ENCODE results near the gene ARHGAP22. TPM values are rescaled to one million over a fixed set of nuclear protein-coding genes. Genes with fewer than 3 reads are reported as not detected.

The ARHGAP22 gene
- total RNA-seq, 1 donor from 2014 or later: 2.1 TPM

DNA sequence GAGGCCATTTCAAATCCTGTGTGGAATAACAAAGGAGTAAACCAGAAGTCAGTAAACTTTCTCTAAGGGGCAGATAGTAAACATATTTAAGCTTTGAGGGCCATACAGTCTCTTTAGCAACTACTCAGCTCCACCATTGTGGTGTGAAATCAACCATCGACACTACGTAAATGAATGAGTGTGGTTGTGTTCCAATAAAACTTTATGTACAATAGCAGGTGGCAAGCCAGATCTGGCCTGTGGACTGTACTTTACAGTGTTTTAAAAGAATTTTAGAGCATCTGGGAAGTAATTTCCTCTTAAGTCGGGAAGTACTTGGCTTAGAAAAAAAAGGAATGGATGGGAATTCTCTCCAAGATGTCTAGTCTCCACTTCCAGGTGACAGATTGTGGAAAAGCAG, 71.3 kb downstream of the ARHGAP22 start:
- DNase-seq: no peak

- DNase-seq: no peak
These were observed 73.4 kb downstream of the ARHGAP22 start for GRCh38 chr10:48531486-48531885.

- no peak for DNase-seq
These were observed 75.5 kb downstream of the ARHGAP22 start for GRCh38 chr10:48529331-48529730.

DNA sequence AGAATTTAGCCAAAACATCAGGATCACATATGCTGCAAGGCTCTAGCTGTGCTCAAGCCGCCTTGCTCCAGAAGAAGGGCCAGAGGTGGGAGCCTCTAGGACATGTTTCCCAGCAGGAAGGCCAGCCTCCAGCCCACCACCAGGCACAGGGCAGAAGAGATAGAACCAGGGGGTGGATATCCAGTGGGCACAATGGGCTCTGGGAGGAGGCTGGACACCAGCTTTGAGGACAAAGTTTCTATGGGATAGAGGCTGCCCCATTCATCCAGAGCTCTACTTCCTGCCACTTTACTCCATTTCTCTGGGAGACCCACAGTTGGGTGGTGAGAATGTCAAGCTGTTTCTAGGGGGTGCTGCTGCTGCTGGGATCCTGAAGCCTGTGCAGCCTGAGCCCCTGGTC, 77.1 kb downstream of the ARHGAP22 start:
- no peak for DNase-seq

- DNase-seq: no peak
These were observed 77.9 kb downstream of the ARHGAP22 start for GRCh38 chr10:48526846-48527505.

DNA sequence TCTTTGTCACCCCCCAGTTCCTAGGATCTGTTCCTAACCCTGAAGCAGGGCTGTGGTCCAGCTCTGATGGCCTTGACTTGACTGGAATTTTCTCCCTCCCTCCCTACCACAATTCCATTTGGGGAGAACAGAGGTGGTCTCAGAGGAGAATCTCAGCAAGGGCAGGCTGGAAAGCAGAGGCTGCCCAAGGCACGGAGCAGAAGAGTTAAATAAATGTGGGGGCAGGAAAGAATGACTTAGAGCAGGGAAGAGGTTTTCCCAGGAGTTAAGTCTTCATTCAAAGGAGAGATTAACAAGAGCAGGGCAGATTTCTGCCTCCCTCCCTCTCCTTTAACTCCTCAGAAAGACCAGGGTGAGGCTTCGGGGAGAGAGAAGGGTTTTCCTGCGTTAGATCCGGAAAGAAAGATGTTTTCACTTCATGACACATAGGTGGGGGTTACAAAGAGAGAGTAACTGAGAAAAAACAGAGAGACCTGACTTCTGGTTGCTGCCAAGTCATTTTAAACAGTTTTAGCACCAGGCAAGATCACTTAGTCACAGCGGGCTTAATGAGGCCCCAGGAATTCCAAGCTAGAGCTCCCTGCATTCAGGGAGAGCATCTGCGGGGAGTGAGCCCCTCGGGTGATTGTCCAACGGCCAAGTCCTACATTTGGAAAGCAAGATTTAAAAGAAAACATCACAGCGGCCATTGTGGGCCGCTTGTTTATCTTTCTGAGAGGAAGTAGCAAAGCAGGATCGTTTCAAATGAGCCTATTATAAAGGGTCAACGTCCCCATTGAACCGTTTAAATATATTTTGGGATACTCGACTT, 78.7 kb downstream of the ARHGAP22 start:
- peak; percentile 73 for DNase-seq

GRCh38 chr10:48525113-48525512, 79.8 kb downstream of the ARHGAP22 start:
- no peak for DNase-seq

DNA sequence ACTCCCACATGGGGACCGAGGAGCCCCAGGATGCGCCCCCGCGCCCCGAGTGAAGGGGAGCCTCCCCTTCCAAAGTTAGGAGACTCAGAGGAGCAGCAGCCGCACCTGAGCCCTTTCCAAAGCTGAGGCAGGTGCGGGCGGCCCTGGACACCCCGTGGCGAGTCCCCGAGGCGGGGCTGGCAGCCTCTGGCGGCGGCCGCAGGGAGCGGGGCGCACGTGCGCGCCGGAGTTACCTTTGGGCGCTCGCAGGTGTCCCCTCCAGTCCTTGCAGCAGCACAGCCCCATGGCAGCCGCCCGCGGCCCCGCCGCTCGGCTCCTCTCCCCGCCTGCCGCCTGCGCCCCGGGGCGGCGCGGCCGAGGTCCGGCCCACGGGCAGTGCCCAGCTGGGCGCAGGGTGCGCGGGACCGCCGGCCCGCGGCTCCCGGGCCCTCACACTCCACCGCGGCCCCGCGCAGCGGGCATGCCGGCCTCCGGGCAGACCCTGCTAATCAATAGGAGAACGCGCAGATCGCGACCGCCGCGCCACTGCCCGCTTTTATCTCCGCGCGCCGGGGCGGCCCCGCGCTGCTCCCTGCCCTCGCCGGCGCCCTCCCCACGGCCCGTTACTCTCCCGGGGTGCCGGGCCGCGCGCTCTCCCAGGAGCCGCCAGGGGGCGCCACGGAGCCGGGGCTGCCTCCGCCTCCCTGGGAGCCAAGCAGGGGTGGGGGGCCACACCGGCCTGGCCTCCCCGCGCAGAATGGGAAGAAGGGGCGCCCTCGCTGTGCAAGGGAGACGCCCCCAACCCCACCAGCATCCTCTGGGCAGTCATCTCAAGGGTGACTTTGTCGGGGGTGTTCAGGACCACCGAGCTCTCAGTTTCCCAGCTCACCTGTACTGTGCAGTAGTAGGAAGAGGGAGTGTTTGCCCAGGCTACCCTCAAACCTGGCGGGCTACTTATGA, 80.8 kb downstream of the ARHGAP22 start:
- peak; percentile 30 for DNase-seq

DNA sequence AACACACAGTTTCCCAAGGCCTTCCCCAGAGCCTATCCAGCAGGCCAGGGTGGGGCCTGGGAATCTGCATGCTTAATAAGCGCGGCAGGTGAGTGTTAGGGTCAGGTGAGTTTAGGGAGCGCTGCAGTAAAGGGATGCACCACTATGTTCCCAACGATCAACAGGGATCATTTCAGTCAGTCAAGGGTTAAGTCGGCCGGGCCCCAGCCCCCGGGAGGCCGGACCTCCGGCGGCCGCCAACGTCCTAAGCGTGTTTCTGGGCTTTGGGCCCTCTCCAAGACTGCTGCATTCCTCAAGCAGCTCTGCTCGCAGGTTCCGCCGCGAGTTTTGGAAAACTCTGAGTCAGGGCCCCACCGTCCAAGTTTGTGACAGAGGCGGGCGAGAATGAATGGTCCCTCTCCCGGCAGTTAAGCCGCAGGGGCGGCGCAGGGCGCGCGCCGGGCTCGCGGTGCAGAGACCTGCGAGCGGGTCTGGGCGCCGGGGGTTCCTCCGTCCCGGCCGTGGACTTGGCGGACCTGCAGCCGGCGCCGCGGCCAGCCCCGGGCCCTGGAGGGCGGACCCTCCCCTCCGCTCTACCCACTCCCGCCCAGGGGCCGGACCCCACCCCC, 81.6 kb downstream of the ARHGAP22 start:
- DNase-seq: peak; percentile 88

- no peak for DNase-seq
These were observed 82.7 kb downstream of the ARHGAP22 start for GRCh38 chr10:48522011-48522765.

DNA sequence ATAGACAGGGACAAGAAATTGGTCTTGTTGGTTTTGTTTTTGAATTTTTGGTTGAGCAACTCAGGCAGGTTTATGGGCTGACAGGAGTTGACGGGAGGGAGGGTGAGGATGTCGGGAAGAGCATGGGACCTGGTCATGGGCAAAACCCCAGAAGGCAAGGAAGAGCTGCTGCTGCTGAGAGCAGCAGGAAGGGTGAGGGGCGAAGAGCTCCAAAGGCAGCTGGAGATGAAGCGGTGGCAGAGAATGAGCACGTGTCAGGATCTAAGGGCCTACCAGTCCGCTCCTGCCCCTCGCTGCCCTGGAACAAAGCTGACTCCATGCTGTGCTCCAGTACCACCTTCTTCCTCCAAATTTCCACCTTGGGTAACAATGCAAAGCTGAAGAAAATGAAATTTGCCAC, 84.3 kb downstream of the ARHGAP22 start:
- DNase-seq: no peak

DNA sequence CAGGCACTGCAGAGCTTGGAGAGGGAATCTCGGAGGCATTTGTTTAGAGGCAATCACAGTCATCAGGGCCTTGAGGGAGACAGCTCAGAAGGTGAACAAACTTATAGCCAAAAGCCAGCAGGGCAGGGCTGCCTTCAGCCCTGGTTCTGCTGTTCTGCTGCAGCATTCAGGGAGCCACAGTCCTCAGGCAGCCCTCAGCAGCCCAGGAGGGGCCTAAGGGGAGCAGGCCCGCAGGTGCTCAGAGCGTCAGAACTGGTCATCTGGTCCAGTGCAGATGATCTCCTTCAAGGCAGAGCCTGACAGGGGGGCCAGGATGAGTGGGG, 84.7 kb downstream of the ARHGAP22 start:
- no peak for DNase-seq

- DNase-seq: no peak
These were observed 85.2 kb downstream of the ARHGAP22 start for GRCh38 chr10:48519481-48520183.

- no peak for DNase-seq
These were observed 85.9 kb downstream of the ARHGAP22 start for GRCh38 chr10:48518986-48519385.

DNA sequence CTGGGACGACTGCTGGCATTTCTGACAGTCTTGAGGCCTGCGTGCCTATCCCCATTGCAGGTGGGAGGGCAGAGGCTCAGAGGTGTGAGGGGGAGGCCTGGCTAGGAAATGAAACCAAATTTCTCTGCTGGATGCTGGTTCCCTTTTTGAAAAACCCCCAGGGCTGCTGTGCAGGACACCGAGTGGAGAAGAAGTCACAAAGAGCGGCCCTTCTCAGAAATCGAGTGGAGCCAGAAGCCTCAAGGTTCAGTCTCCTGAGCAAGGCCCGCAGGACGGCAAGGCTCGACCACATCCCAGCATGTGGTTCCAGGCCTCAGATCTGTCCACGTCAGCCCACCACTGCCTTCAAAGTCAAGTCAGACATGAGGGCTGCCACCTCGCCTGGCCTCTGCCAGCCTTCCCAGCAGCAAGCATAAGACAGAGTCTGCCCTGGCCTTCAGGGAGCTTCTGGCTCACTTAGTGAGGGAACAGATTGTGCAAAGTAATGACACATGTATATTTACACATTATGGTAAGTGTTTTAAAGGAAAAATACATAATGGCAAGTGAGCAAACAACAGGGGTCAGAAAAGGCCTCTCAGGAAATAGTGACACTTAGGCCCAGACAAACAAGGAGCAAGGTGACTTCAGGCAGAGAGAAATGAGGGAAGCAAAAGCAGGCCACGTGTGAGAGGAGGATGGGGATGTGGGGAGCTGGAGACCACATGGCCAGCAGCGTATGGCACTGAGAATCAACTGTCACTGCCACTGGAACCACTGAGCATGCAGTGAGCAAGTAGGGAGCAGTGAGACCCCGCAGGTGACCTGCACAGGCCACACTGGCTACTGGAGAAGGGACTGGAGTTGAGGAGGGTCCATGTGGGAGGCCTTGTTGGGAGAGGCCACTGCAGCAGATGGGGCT, 86.7 kb downstream of the ARHGAP22 start:
- no peak for DNase-seq

- DNase-seq: no peak
These were observed 87.4 kb downstream of the ARHGAP22 start for GRCh38 chr10:48517482-48517881.

- no peak for DNase-seq
These were observed 88.0 kb downstream of the ARHGAP22 start for GRCh38 chr10:48516911-48517310.

- DNase-seq: no peak
These were observed 90.0 kb downstream of the ARHGAP22 start for GRCh38 chr10:48514916-48515315.

DNA sequence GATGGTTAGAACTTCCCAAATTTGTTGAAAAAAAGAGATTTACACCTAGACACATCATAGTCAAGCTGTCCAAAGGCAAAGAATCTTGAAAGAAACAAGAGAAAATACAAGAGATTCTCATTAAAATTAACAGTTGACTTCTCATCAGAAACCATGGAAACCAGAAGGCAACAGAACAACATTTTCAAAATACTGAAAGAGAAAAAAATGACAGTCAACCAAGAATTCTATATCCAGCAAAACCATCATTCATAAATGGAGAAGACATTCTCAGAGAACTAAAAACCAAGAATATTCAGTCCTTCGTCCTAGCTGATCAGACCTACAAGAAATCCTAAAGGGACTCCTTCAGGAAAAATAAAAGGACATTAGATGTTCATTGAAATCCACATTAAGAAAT, 90.6 kb downstream of the ARHGAP22 start:
- no peak for DNase-seq

DNA sequence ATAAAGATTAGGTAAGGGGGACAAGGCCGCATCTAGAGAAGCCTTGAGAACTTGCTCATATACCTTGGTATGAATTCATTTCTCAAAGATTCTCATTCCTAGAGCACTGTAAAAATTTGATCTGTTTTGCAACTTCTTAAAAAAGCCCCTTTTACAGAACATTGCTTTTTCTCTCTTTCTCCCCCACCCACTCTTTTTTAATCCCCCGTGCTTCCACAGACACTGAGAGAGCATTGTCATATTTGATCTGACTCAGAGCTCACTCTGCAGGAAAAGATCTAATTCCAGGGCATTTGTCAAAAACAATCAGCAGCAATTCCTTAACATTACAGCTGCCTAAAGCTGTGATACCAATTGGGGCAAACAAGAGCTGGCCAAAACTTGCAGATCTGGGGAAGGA, 92.0 kb downstream of the ARHGAP22 start:
- DNase-seq: no peak

All from tongue (tissue), 2 donors.